Osteoblast (primary cell): ENCODE results near the gene ADGRG6. TPM values are rescaled to one million over a fixed set of nuclear protein-coding genes. Genes with fewer than 3 reads are reported as not detected.

ENCODE experiments used
- DNase-seq: peaks from one replicate; pipeline ENCODE4 v3.0.0; 2011; ENCODE audit warnings: low spot score, mixed read lengths; ENCODE audit not compliant: insufficient read length; ENCODE audit errors: missing footprints
- H2AFZ ChIP-seq: 2 replicates; pipeline ENCODE4 v1.6.0; 2011; ENCODE audit warnings: mild to moderate bottlenecking, low read length
- H3K27ac ChIP-seq: 2 replicates; pipeline ENCODE4 v1.5.1; 2011; ENCODE audit warnings: mild to moderate bottlenecking, low read depth, low read length, moderate library complexity
- H3K27me3 ChIP-seq: 2 replicates; pipeline ENCODE4 v1.6.0; 2012; ENCODE audit warnings: mild to moderate bottlenecking, control low read depth, inconsistent platforms, low read length, moderate library complexity; ENCODE audit not compliant: insufficient read depth
- H3K36me3 ChIP-seq: 2 replicates; pipeline ENCODE4 v1.5.1; 2011; ENCODE audit warnings: mild to moderate bottlenecking, low read length, control low read depth, moderate library complexity; ENCODE audit not compliant: insufficient read depth
- H3K4me1 ChIP-seq: 2 replicates; pipeline ENCODE4 v1.5.1; 2011; ENCODE audit warnings: mild to moderate bottlenecking, low read length, control low read depth, moderate library complexity; ENCODE audit not compliant: insufficient read depth
- H3K4me2 ChIP-seq: 2 replicates; pipeline ENCODE4 v1.6.0; 2011; ENCODE audit warnings: mild to moderate bottlenecking, low read length; ENCODE audit not compliant: insufficient read depth
- H3K4me3 ChIP-seq: fragments of 200-600 bp; sonication (generic); 3 replicates; pipeline ENCODE4 v1.5.1; 2012; ENCODE audit warnings: mild to moderate bottlenecking, low read length, inconsistent platforms; ENCODE audit not compliant: insufficient read depth
- H3K79me2 ChIP-seq: 2 replicates; pipeline ENCODE4 v1.6.0; 2012; ENCODE audit warnings: mild to moderate bottlenecking, low read length, control low read depth, inconsistent platforms; ENCODE audit not compliant: insufficient read depth
- H3K9me3 ChIP-seq: 2 replicates; pipeline ENCODE4 v1.5.1; 2011; ENCODE audit warnings: low read depth, low read length, control low read depth
- H4K20me1 ChIP-seq: 2 replicates; pipeline ENCODE4 v1.6.0; 2012; ENCODE audit warnings: mild to moderate bottlenecking, low read length, control low read depth; ENCODE audit not compliant: insufficient read depth
- CTCF ChIP-seq: IDR thresholded peaks from 2 replicates; pipeline ENCODE4 v1.5.1; 2011; ENCODE audit warnings: mild to moderate bottlenecking, low read depth, low read length, moderate library complexity; ENCODE audit errors: extremely low read depth
- total RNA-seq: library from RNA; depleted of rRNA; stranded (reverse); fragments of >200 nt; gene quantifications from 2 replicates; pipeline ENCODE4 v1.2.3, GENCODE V29; 2012

The ADGRG6 gene
- total RNA-seq, 1 donor, result 0.36 TPM

- Histone ChIP-seq H3K79me2 (no peaks in the 10 kb centered on the region), H3K4me1 (no peaks in the 10 kb centered on the region), H3K4me2 (no peak overlapping the region), H4K20me1 (no peaks in the 10 kb centered on the region), H2AFZ (no peak overlapping the region), H3K27me3 (peaks cover 7% of the 10 kb centered on the region), H3K4me3 (no peak overlapping the region), H3K9me3 (no peaks in the 10 kb centered on the region), H3K36me3 (no peaks in the 10 kb centered on the region), H3K27ac (no peak overlapping the region)
- TF ChIP-seq CTCF, result no peak
- no peak for DNase-seq
These were observed 167.4 kb downstream of the ADGRG6 start for GRCh38 chr6:142469220-142469619.

GRCh38 chr6:142470421-142470820 is 168.6 kb downstream of the ADGRG6 start:
- Histone ChIP-seq H3K27me3 (peaks cover 7% of the 10 kb centered on the region), H4K20me1 (no peaks in the 10 kb centered on the region), H3K36me3 (no peaks in the 10 kb centered on the region), H3K4me1 (no peaks in the 10 kb centered on the region), H3K9me3 (no peaks in the 10 kb centered on the region), H3K4me3 (no peak overlapping the region), H3K27ac (no peak overlapping the region), H2AFZ (no peak overlapping the region), H3K79me2 (no peaks in the 10 kb centered on the region), H3K4me2 (no peak overlapping the region)
- no peak for DNase-seq
- no peak for TF ChIP-seq CTCF

- Histone ChIP-seq H3K36me3 (no peaks in the 10 kb centered on the region), H3K27me3 (peaks cover 6% of the 10 kb centered on the region), H3K9me3 (no peaks in the 10 kb centered on the region), H3K4me3 (peak overlapping the region; percentile 49), H4K20me1 (no peaks in the 10 kb centered on the region), H3K4me1 (no peaks in the 10 kb centered on the region), H3K4me2 (peak overlapping the region; percentile 82), H3K79me2 (no peaks in the 10 kb centered on the region), H2AFZ (peak overlapping the region; percentile 69), H3K27ac (peak overlapping the region; percentile 12)
- DNase-seq, result no peak
- TF ChIP-seq CTCF, result peak; percentile 72
These were observed 172.9 kb downstream of the ADGRG6 start for GRCh38 chr6:142474531-142475289.

- no peak for TF ChIP-seq CTCF
These were observed 174.6 kb downstream of the ADGRG6 start for GRCh38 chr6:142476452-142476851.

More at GRCh38 chr6:142476452-142476851, 174.6 kb downstream of the ADGRG6 start:
- H3K4me2 ChIP-seq, result no peak overlapping the region
- no peaks in the 10 kb centered on the region for H3K79me2 ChIP-seq
- no peaks in the 10 kb centered on the region for H4K20me1 ChIP-seq
- H2AFZ ChIP-seq, result no peak overlapping the region
- DNase-seq, result no peak
- no peak overlapping the region for H3K27ac ChIP-seq
- H3K4me1 ChIP-seq, result no peaks in the 10 kb centered on the region
- H3K27me3 ChIP-seq, result no peaks in the 10 kb centered on the region
- H3K36me3 ChIP-seq, result no peaks in the 10 kb centered on the region
- no peak overlapping the region for H3K4me3 ChIP-seq
- no peaks in the 10 kb centered on the region for H3K9me3 ChIP-seq
